ENCODE results near the gene KLRC3. TPM values are rescaled to one million over a fixed set of nuclear protein-coding genes. Genes with fewer than 3 reads are reported as not detected.
"Not testable (repeated sequence)": the region's sequence is repeated elsewhere in the genome, so short reads cannot be mapped to it uniquely, and the experiment has no call there.

The KLRC3 gene
- total RNA-seq, 1 experiment from 2014 or later = not detected

DNA sequence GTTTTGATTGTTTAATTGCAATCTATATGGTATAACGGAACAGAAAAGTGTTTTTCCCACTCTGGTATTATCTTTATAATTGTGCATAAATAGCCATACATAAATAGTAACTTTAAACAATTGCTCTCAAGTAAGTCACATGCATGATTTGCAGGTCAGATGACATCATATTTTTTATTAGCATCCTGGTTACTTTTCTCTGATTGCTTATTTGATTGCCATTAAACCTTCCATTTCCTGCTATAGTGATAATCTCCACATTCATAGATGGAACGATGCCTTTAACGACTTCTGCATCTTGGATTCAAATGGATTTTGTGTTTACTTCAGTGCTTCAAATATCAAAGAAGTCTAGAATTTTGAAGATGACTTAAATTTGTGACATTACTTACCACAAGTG is 27.1 kb downstream of the KLRC3 start:
- peaks cover 6% of the 10 kb centered on the region for H3K36me3 Mint-ChIP-seq (ENCODE audit: insufficient read depth, unreplicated experiment)
- peaks cover 32% of the 10 kb centered on the region for H3K4me1 Mint-ChIP-seq (ENCODE audit: low read depth, unreplicated experiment)
- H3K9me3 Mint-ChIP-seq (ENCODE audit: low read depth, unreplicated experiment) = no peaks in the 10 kb centered on the region
- BruUV-seq (replicated peaks) = no TSS peak
- no peaks in the 10 kb centered on the region for H3K27me3 Mint-ChIP-seq (ENCODE audit: unreplicated experiment)
- H3K27ac Mint-ChIP-seq (ENCODE audit: unreplicated experiment) = no peak overlapping the region
- H3K4me3 Mint-ChIP-seq (ENCODE audit: low read depth, unreplicated experiment) = no peak overlapping the region
- no peak for DNase-seq
- intact Hi-C loops (cut with micrococcal nuclease; ENCODE audit: unreplicated experiment) = no loop called here
- TF ChIP-seq, protein P1, sequence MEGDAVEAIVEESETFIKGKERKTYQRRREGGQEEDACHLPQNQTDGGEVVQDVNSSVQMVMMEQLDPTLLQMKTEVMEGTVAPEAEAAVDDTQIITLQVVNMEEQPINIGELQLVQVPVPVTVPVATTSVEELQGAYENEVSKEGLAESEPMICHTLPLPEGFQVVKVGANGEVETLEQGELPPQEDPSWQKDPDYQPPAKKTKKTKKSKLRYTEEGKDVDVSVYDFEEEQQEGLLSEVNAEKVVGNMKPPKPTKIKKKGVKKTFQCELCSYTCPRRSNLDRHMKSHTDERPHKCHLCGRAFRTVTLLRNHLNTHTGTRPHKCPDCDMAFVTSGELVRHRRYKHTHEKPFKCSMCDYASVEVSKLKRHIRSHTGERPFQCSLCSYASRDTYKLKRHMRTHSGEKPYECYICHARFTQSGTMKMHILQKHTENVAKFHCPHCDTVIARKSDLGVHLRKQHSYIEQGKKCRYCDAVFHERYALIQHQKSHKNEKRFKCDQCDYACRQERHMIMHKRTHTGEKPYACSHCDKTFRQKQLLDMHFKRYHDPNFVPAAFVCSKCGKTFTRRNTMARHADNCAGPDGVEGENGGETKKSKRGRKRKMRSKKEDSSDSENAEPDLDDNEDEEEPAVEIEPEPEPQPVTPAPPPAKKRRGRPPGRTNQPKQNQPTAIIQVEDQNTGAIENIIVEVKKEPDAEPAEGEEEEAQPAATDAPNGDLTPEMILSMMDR (IDR thresholded peaks at IDR 0.05; ENCODE audit: unreplicated experiment) = no peak
- CTCF ChIA-PET = no interaction called here

- H3K4me1 Mint-ChIP-seq (ENCODE audit: low read depth, unreplicated experiment) = peaks cover 32% of the 10 kb centered on the region
- intact Hi-C loops (cut with micrococcal nuclease; ENCODE audit: unreplicated experiment) = no loop called here
- H3K36me3 Mint-ChIP-seq (ENCODE audit: insufficient read depth, unreplicated experiment) = peaks cover 6% of the 10 kb centered on the region
- no TSS peak for BruUV-seq (replicated peaks)
- CTCF ChIA-PET = no interaction called here
- TF ChIP-seq, protein P1 (IDR thresholded peaks at IDR 0.05; ENCODE audit: unreplicated experiment) = no peak
- peak; percentile 38 for DNase-seq
- no peaks in the 10 kb centered on the region for H3K9me3 Mint-ChIP-seq (ENCODE audit: low read depth, unreplicated experiment)
- no peak overlapping the region for H3K27ac Mint-ChIP-seq (ENCODE audit: unreplicated experiment)
- H3K4me3 Mint-ChIP-seq (ENCODE audit: low read depth, unreplicated experiment) = no peak overlapping the region
- H3K27me3 Mint-ChIP-seq (ENCODE audit: unreplicated experiment) = no peaks in the 10 kb centered on the region
Measured at GRCh38 chr12:10392394-10392930, 27.9 kb downstream of the KLRC3 start.

DNA sequence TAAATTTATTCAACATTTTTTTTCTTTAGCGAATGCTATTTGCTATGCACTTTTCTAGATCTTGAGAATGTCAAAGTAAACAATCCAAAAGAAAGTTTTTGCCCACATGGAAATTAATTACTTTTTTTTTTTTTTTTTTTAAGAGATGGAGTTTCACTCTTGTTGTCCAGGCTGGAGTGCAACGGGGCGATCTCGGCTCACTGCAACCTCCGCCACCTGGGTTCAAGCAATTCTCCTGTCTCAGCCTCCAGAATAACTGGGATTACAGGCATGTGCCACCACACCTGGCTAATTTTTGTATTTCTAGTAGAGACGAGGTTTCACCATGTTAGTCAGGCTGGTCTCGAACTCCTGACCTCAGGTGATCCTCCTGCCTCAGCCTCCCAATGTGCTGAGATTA is 29.4 kb downstream of the KLRC3 start:
- H3K4me3 Mint-ChIP-seq (ENCODE audit: low read depth, unreplicated experiment); intact Hi-C loops (cut with micrococcal nuclease; ENCODE audit: unreplicated experiment); BruUV-seq (replicated peaks); H3K9me3 Mint-ChIP-seq (ENCODE audit: low read depth, unreplicated experiment); H3K36me3 Mint-ChIP-seq (ENCODE audit: insufficient read depth, unreplicated experiment); H3K27ac Mint-ChIP-seq (ENCODE audit: unreplicated experiment); H3K27me3 Mint-ChIP-seq (ENCODE audit: unreplicated experiment); DNase-seq: not testable (repeated sequence)
- CTCF ChIA-PET = interaction anchor here (0.5 kb wide), 1 partner anchor 123 kb away, joined by 4 read pairs; no protein-coding TSS in a partner anchor
- peaks cover 31% of the 10 kb centered on the region for H3K4me1 Mint-ChIP-seq (ENCODE audit: low read depth, unreplicated experiment)

GRCh38 chr12:10389904-10390303 is 30.5 kb downstream of the KLRC3 start, which contains the start of gene KLRK1:
Gene KLRK1, minus strand, starts transcription at chr12:10390041. Its CDS starts 1,231 bp downstream, at chr12:10388810.
- no peak for DNase-seq
- CTCF ChIA-PET = no interaction called here
- BruUV-seq (replicated peaks) = no TSS peak
- H3K4me1 Mint-ChIP-seq (ENCODE audit: low read depth, unreplicated experiment) = peaks cover 30% of the 10 kb centered on the region
- TF ChIP-seq, protein P1 (IDR thresholded peaks at IDR 0.05; ENCODE audit: unreplicated experiment) = no peak
- no peak within 1 kb of the TSS for H3K27ac Mint-ChIP-seq (ENCODE audit: unreplicated experiment)
- no peaks in the 10 kb centered on the region for H3K9me3 Mint-ChIP-seq (ENCODE audit: low read depth, unreplicated experiment)
- no peaks in the 10 kb centered on the region for H3K36me3 Mint-ChIP-seq (ENCODE audit: insufficient read depth, unreplicated experiment)
- no peaks in the 10 kb centered on the region for H3K27me3 Mint-ChIP-seq (ENCODE audit: unreplicated experiment)
- H3K4me3 Mint-ChIP-seq (ENCODE audit: low read depth, unreplicated experiment) = no peak within 1 kb of the TSS
- intact Hi-C loops (cut with micrococcal nuclease; ENCODE audit: unreplicated experiment) = no loop called here

- CTCF ChIA-PET = no interaction called here
- H3K4me3 Mint-ChIP-seq (ENCODE audit: low read depth, unreplicated experiment) = no peak overlapping the region
- no TSS peak for BruUV-seq (replicated peaks)
- TF ChIP-seq, protein P1 (IDR thresholded peaks at IDR 0.05; ENCODE audit: unreplicated experiment) = no peak
- H3K4me1 Mint-ChIP-seq (ENCODE audit: low read depth, unreplicated experiment) = peaks cover 24% of the 10 kb centered on the region
- intact Hi-C loops (cut with micrococcal nuclease; ENCODE audit: unreplicated experiment) = no loop called here
- H3K27me3 Mint-ChIP-seq (ENCODE audit: unreplicated experiment) = no peaks in the 10 kb centered on the region
- H3K27ac Mint-ChIP-seq (ENCODE audit: unreplicated experiment) = no peak overlapping the region
- no peaks in the 10 kb centered on the region for H3K9me3 Mint-ChIP-seq (ENCODE audit: low read depth, unreplicated experiment)
- H3K36me3 Mint-ChIP-seq (ENCODE audit: insufficient read depth, unreplicated experiment) = no peaks in the 10 kb centered on the region
- no peak for DNase-seq
Measured at GRCh38 chr12:10388624-10389413, 31.6 kb downstream of the KLRC3 start.

DNA sequence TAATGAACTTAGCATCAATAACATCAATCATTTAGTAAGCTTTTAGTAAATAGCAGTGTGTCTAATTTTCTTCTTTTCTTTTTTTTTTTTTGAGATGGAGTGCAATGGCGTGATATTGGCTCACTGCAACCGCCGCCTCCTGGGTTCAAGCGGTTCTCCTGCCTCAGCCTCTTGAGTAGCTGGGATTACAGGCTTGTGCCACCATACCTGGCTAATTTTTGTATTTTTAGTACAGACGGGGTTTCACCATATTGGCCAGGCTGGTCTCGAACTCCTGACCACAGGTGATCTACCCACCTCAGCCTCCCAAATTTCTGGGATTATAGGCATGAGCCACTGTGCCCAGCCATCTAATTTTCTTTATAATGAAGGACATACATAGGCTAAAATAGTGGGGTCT is 32.9 kb downstream of the KLRC3 start:
- H3K4me3 Mint-ChIP-seq (ENCODE audit: low read depth, unreplicated experiment); intact Hi-C loops (cut with micrococcal nuclease; ENCODE audit: unreplicated experiment); BruUV-seq (replicated peaks); H3K27ac Mint-ChIP-seq (ENCODE audit: unreplicated experiment); H3K9me3 Mint-ChIP-seq (ENCODE audit: low read depth, unreplicated experiment); DNase-seq; CTCF ChIA-PET; H3K27me3 Mint-ChIP-seq (ENCODE audit: unreplicated experiment); H3K36me3 Mint-ChIP-seq (ENCODE audit: insufficient read depth, unreplicated experiment): not testable (repeated sequence)
- H3K4me1 Mint-ChIP-seq (ENCODE audit: low read depth, unreplicated experiment) = peaks cover 19% of the 10 kb centered on the region
